Left ventricle myocardium inferior (tissue), 1 donor: Measurements from ENCODE around the gene CHST8. TPM values are rescaled to one million over a fixed set of nuclear protein-coding genes. Genes with fewer than 3 reads are reported as not detected.
"Not testable (repeated sequence)": the region's sequence is repeated elsewhere in the genome, so short reads cannot be mapped to it uniquely, and the experiment has no call there.

ENCODE experiments used
- DNase-seq: peaks from one replicate; pipeline ENCODE4 v3.0.0-alpha.2; 2020
- H3K27ac ChIP-seq: fragments of 200-600 bp; replicated peaks from 2 replicates; pipeline ENCODE4 v1.8.0; 2021
- H3K27me3 ChIP-seq: fragments of 200-600 bp; 2 replicates; pipeline ENCODE4 v1.8.0; 2021; ENCODE audit warnings: low read depth
- H3K36me3 ChIP-seq: fragments of 200-600 bp; 2 replicates; pipeline ENCODE4 v1.8.0; 2021
- H3K4me1 ChIP-seq: fragments of 200-600 bp; 2 replicates; pipeline ENCODE4 v1.8.0; 2021
- H3K4me3 ChIP-seq: fragments of 200-600 bp; 2 replicates; pipeline ENCODE4 v1.8.0; 2021; ENCODE audit warnings: mild to moderate bottlenecking, moderate library complexity
- H3K9me3 ChIP-seq: fragments of 200-600 bp; replicated peaks from 2 replicates; pipeline ENCODE4 v1.8.0; 2021
- CTCF ChIP-seq: fragments of 200-600 bp; IDR thresholded peaks from 2 replicates; pipeline ENCODE4 v1.8.0; 2021; ENCODE audit warnings: antibody characterized with exemption, mild to moderate bottlenecking, borderline replicate concordance
- intact Hi-C: fragments of 100-400 bp; cut with micrococcal nuclease; formaldehyde crosslinking; loops from one replicate; pipeline ENCODE4 v1.11.0; 2022
- total RNA-seq: library from RNA; stranded (reverse); fragmentation: NEBNext Ultra II Directional; extraction: Animal tissue kit (Norgen Biotek cat#: 25700); gene quantifications from one replicate; pipeline ENCODE4 v1.2.1, GENCODE V29; 2021
- donor health status: DM: no; HTN: yes; CAD: no; lungs with severe emphysema.

The CHST8 gene
- total RNA-seq, 1 donor from 2014 or later: 0.14 TPM

GRCh38 chr19:33818411-33818810 is 196.7 kb downstream of the CHST8 start:
- Histone ChIP-seq H3K9me3 (peaks cover 3% of the 10 kb centered on the region), H3K27me3 (peaks cover 16% of the 10 kb centered on the region), H3K4me1 (peaks cover 53% of the 10 kb centered on the region), H3K4me3 (no peak overlapping the region), H3K36me3 (peaks cover 5% of the 10 kb centered on the region), H3K27ac (peak overlapping the region; percentile 90)
- no peak for DNase-seq
- intact Hi-C loops: no loop called here
- no peak for TF ChIP-seq CTCF

DNA sequence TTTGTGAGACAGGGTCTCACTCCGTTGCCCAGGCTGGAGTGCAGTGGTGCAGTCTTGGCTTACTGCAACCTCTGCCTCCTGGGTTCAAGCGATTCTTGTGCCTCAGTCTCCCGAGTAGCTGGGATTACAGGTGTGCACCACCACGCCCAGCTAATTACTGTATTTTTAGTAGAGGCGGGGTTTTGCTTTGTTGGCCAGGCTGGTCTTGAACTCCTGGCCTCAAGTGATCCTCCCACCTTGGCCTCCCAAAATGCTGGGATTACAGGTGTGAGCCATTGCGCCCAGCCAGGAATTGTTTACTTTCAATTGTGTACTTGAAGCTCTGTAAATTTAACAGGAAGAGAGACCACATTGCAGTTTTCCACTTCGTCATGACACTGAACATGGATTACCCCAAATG is 197.3 kb downstream of the CHST8 start:
- H3K27ac ChIP-seq: peak overlapping the region; percentile 90
- peaks cover 53% of the 10 kb centered on the region for H3K4me1 ChIP-seq
- H3K36me3 ChIP-seq, intact Hi-C loops, H3K4me3 ChIP-seq, DNase-seq, H3K9me3 ChIP-seq: not testable (repeated sequence)
- peaks cover 16% of the 10 kb centered on the region for H3K27me3 ChIP-seq

GRCh38 chr19:33819506-33819879 is 197.7 kb downstream of the CHST8 start:
- peaks cover 53% of the 10 kb centered on the region for H3K4me1 ChIP-seq
- intact Hi-C loops: no loop called here

GRCh38 chr19:33819880-33820781 is 198.4 kb downstream of the CHST8 start:
- no peaks in the 10 kb centered on the region for H3K36me3 ChIP-seq
- peak overlapping the region; percentile 90 for H3K27ac ChIP-seq
- H3K4me3 ChIP-seq: peak overlapping the region; percentile 65
- peaks cover 53% of the 10 kb centered on the region for H3K4me1 ChIP-seq
- no peak for TF ChIP-seq CTCF
- peaks cover 9% of the 10 kb centered on the region for H3K9me3 ChIP-seq
- peak; percentile 84 for DNase-seq
- peaks cover 16% of the 10 kb centered on the region for H3K27me3 ChIP-seq
- intact Hi-C loops: no loop called here

More at GRCh38 chr19:33819506-33819879, 197.7 kb downstream of the CHST8 start:
- H3K4me3 ChIP-seq: peak overlapping the region; percentile 65
- H3K27ac ChIP-seq: peak overlapping the region; percentile 90
- no peaks in the 10 kb centered on the region for H3K36me3 ChIP-seq
- H3K27me3 ChIP-seq: peaks cover 16% of the 10 kb centered on the region
- no peak for DNase-seq
- H3K9me3 ChIP-seq: peaks cover 9% of the 10 kb centered on the region
- TF ChIP-seq CTCF: no peak

DNA sequence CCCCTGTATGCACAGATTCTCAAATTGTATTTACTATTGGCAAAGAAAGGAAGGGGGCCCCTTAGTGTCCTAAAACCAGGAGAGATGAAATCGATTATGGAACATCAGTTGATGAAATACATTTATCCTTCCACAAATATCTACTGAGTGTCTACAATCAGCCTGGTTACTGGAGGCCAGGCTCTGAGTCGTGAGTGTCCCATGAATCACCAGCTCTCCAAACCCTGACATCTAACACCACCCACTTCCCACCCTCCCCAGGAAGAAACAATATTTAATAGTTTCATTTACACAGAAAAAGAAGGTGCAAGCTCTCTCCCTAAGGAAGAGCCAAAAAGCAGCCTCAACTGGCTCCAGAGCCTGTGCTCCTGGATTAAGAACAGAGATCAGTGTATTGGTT is 200.1 kb downstream of the CHST8 start:
- TF ChIP-seq CTCF: no peak
- Histone ChIP-seq H3K9me3 (peaks cover 9% of the 10 kb centered on the region), H3K27me3 (peaks cover 20% of the 10 kb centered on the region), H3K36me3 (no peaks in the 10 kb centered on the region), H3K27ac (peak overlapping the region; percentile 90), H3K4me3 (no peak overlapping the region), H3K4me1 (peaks cover 45% of the 10 kb centered on the region)
- DNase-seq: no peak
- intact Hi-C loops: no loop called here

Other genes starting within 250 kb of the CHST8 start
- gene CEBPG, start 248.2 kb upstream of the CHST8 start, total RNA-seq: 13.0 TPM
- 30.0 TPM for gene PEPD, start 100.2 kb upstream of the CHST8 start, total RNA-seq
- gene KCTD15, start 174.9 kb downstream of the CHST8 start, total RNA-seq: 9.9 TPM